Measurements from ENCODE around the gene OTOF. TPM values are rescaled to one million over a fixed set of nuclear protein-coding genes. Genes with fewer than 3 reads are reported as not detected.
A peak's percentile ranks its signal among the peaks of the same experiment; 100 is the strongest.

OTOF gene
- total and polyA plus RNA-seq, 3 experiments from 2014 or later, result 1.7 to 2.6 (median 1.7) TPM

GRCh38 chr2:26454561-26455001 is 23.3 kb downstream of the OTOF start:
- CTCF ChIA-PET, result no interaction called here
- Mint-ChIP-seq H3K4me3 (no peak overlapping the region), H3K27me3 (peaks cover 2 to 24% of the 10 kb centered on the region in 2 donors), H3K27ac (peak overlapping the region in 1 of 8 donors; percentile 16), H3K4me1 (no peaks in the 10 kb centered on the region), H3K9me3 (no peaks in the 10 kb centered on the region), H3K36me3 (no peaks in the 10 kb centered on the region)
- Histone ChIP-seq H3K9me3 (ENCODE audit: low read length) (no peaks in the 10 kb centered on the region), H3K36me3 (ENCODE audit: insufficient read depth, low read length) (no peaks in the 10 kb centered on the region), H3K4me3 (ENCODE audit: low read length) (no peak overlapping the region), H3K4me1 (ENCODE audit: insufficient read depth, low read length) (no peaks in the 10 kb centered on the region), H3K27ac (ENCODE audit: low read depth, low read length) (no peak overlapping the region), H3K27me3 (ENCODE audit: insufficient read depth, low read length, poor library complexity, severe bottlenecking) (no peaks in the 10 kb centered on the region)
- no peak for DNase-seq
- POLR2A ChIA-PET, result no interaction called here

GRCh38 chr2:26453421-26454329 is 24.2 kb downstream of the OTOF start:
- Mint-ChIP-seq H3K36me3 (no peaks in the 10 kb centered on the region), H3K27ac (no peak overlapping the region), H3K4me1 (no peaks in the 10 kb centered on the region), H3K9me3 (no peaks in the 10 kb centered on the region), H3K4me3 (no peak overlapping the region), H3K27me3 (peaks cover 2 to 27% of the 10 kb centered on the region in 2 donors)
- Histone ChIP-seq H3K4me3 (ENCODE audit: low read length) (no peak overlapping the region), H3K4me1 (ENCODE audit: insufficient read depth, low read length) (no peaks in the 10 kb centered on the region), H3K9me3 (ENCODE audit: low read length) (no peaks in the 10 kb centered on the region), H3K27ac (ENCODE audit: low read depth, low read length) (no peak overlapping the region), H3K36me3 (ENCODE audit: insufficient read depth, low read length) (no peaks in the 10 kb centered on the region), H3K27me3 (ENCODE audit: insufficient read depth, low read length, poor library complexity, severe bottlenecking) (no peaks in the 10 kb centered on the region)
- ChIA-PET CTCF (no interaction called here), POLR2A (no interaction called here)
- DNase-seq, result no peak

- Histone ChIP-seq H3K36me3 (ENCODE audit: insufficient read depth, low read length) (no peaks in the 10 kb centered on the region), H3K4me1 (ENCODE audit: insufficient read depth, low read length) (no peaks in the 10 kb centered on the region)
Measured at GRCh38 chr2:26451700-26452099, 26.2 kb downstream of the OTOF start.

GRCh38 chr2:26450031-26450635 is 27.8 kb downstream of the OTOF start:
- Histone ChIP-seq H3K9me3 (ENCODE audit: low read length) (no peaks in the 10 kb centered on the region), H3K27ac (ENCODE audit: low read depth, low read length) (no peak overlapping the region), H3K36me3 (ENCODE audit: insufficient read depth, low read length) (no peaks in the 10 kb centered on the region), H3K4me1 (ENCODE audit: insufficient read depth, low read length) (no peaks in the 10 kb centered on the region), H3K4me3 (ENCODE audit: low read length) (no peak overlapping the region), H3K27me3 (ENCODE audit: insufficient read depth, low read length, poor library complexity, severe bottlenecking) (no peaks in the 10 kb centered on the region)
- Mint-ChIP-seq H3K36me3 (no peaks in the 10 kb centered on the region), H3K27ac (no peak overlapping the region), H3K9me3 (no peaks in the 10 kb centered on the region), H3K27me3 (peaks cover 2 to 31% of the 10 kb centered on the region in 2 donors), H3K4me1 (no peaks in the 10 kb centered on the region), H3K4me3 (no peak overlapping the region)
- DNase-seq, result no peak
- ChIA-PET CTCF (no interaction called here), POLR2A (no interaction called here)

More at GRCh38 chr2:26451700-26452099, 26.2 kb downstream of the OTOF start:
- Histone ChIP-seq H3K27ac (ENCODE audit: low read depth, low read length) (no peak overlapping the region), H3K27me3 (ENCODE audit: insufficient read depth, low read length, poor library complexity, severe bottlenecking) (no peaks in the 10 kb centered on the region), H3K4me3 (ENCODE audit: low read length) (no peak overlapping the region), H3K9me3 (ENCODE audit: low read length) (no peaks in the 10 kb centered on the region)
- H3K27me3 Mint-ChIP-seq, result peaks cover 2 to 27% of the 10 kb centered on the region in 2 donors
- ChIA-PET POLR2A (no interaction called here), CTCF (no interaction called here)
- no peak overlapping the region for H3K4me3 Mint-ChIP-seq
- no peaks in the 10 kb centered on the region for H3K9me3 Mint-ChIP-seq
- no peaks in the 10 kb centered on the region for H3K36me3 Mint-ChIP-seq
- DNase-seq, result no peak
- no peak overlapping the region for H3K27ac Mint-ChIP-seq
- H3K4me1 Mint-ChIP-seq, result no peaks in the 10 kb centered on the region

- Mint-ChIP-seq H3K36me3 (no peaks in the 10 kb centered on the region), H3K27ac (peak overlapping the region in 1 of 8 donors; percentile 54), H3K4me1 (no peaks in the 10 kb centered on the region), H3K9me3 (no peaks in the 10 kb centered on the region), H3K4me3 (no peak overlapping the region), H3K27me3 (peaks cover 2 to 31% of the 10 kb centered on the region in 2 donors)
- POLR2A ChIA-PET, result no interaction called here
- Histone ChIP-seq H3K36me3 (ENCODE audit: insufficient read depth, low read length) (no peaks in the 10 kb centered on the region), H3K27ac (ENCODE audit: low read depth, low read length) (no peak overlapping the region), H3K4me1 (ENCODE audit: insufficient read depth, low read length) (no peaks in the 10 kb centered on the region), H3K4me3 (ENCODE audit: low read length) (no peak overlapping the region), H3K9me3 (ENCODE audit: low read length) (no peaks in the 10 kb centered on the region), H3K27me3 (ENCODE audit: insufficient read depth, low read length, poor library complexity, severe bottlenecking) (no peaks in the 10 kb centered on the region)
- CTCF ChIA-PET, result no interaction called here
- no peak for DNase-seq
Measured at GRCh38 chr2:26449278-26450030, 28.5 kb downstream of the OTOF start.

- H3K27ac Mint-ChIP-seq, result no peak overlapping the region
- H3K36me3 Mint-ChIP-seq, result no peaks in the 10 kb centered on the region
- no peaks in the 10 kb centered on the region for H3K9me3 Mint-ChIP-seq
- no peaks in the 10 kb centered on the region for H3K27me3 ChIP-seq (ENCODE audit: insufficient read depth, low read length, poor library complexity, severe bottlenecking)
- peaks cover 2 to 29% of the 10 kb centered on the region in 2 donors for H3K27me3 Mint-ChIP-seq
- ChIA-PET POLR2A (no interaction called here), CTCF (no interaction called here)
- no peak for DNase-seq
- H3K27ac ChIP-seq (ENCODE audit: low read depth, low read length), result no peak overlapping the region
- H3K9me3 ChIP-seq (ENCODE audit: low read length), result no peaks in the 10 kb centered on the region
- no peak overlapping the region for H3K4me3 Mint-ChIP-seq
- no peaks in the 10 kb centered on the region for H3K4me1 ChIP-seq (ENCODE audit: insufficient read depth, low read length)
- no peaks in the 10 kb centered on the region for H3K36me3 ChIP-seq (ENCODE audit: insufficient read depth, low read length)
- no peaks in the 10 kb centered on the region for H3K4me1 Mint-ChIP-seq
- no peak overlapping the region for H3K4me3 ChIP-seq (ENCODE audit: low read length)
Measured at GRCh38 chr2:26448651-26449050, 29.3 kb downstream of the OTOF start.

GRCh38 chr2:26444236-26444635 is 33.7 kb downstream of the OTOF start:
- no peaks in the 10 kb centered on the region for H3K36me3 Mint-ChIP-seq
- CTCF ChIA-PET, result no interaction called here
- Histone ChIP-seq H3K9me3 (ENCODE audit: low read length) (no peaks in the 10 kb centered on the region), H3K27ac (ENCODE audit: low read depth, low read length) (no peak overlapping the region), H3K4me3 (ENCODE audit: low read length) (no peak overlapping the region), H3K4me1 (ENCODE audit: insufficient read depth, low read length) (no peaks in the 10 kb centered on the region), H3K36me3 (ENCODE audit: insufficient read depth, low read length) (no peaks in the 10 kb centered on the region), H3K27me3 (ENCODE audit: insufficient read depth, low read length, poor library complexity, severe bottlenecking) (no peaks in the 10 kb centered on the region)
- H3K9me3 Mint-ChIP-seq, result no peaks in the 10 kb centered on the region
- POLR2A ChIA-PET, result interaction anchor here (0.7 kb wide), 1 partner anchor 184 kb away, joined by 3 read pairs; no protein-coding TSS in a partner anchor
- DNase-seq, result no peak
- H3K4me1 Mint-ChIP-seq, result no peaks in the 10 kb centered on the region
- H3K27ac Mint-ChIP-seq, result no peak overlapping the region
- no peak overlapping the region for H3K4me3 Mint-ChIP-seq
- peaks cover under 1 to 7% of the 10 kb centered on the region in 2 donors for H3K27me3 Mint-ChIP-seq

GRCh38 chr2:26442707-26443106 is 35.2 kb downstream of the OTOF start:
- ChIA-PET POLR2A (no interaction called here), CTCF (no interaction called here)
- no peak for DNase-seq

More at GRCh38 chr2:26442707-26443106, 35.2 kb downstream of the OTOF start:
- Mint-ChIP-seq H3K9me3 (peaks cover 0 to 2% (median 0%) of the 10 kb centered on the region in 5 donors), H3K36me3 (no peaks in the 10 kb centered on the region), H3K27me3 (peaks cover 5 to 8% of the 10 kb centered on the region in 2 donors), H3K4me1 (no peaks in the 10 kb centered on the region), H3K4me3 (no peak overlapping the region), H3K27ac (no peak overlapping the region)
- no peak overlapping the region for H3K27ac ChIP-seq (ENCODE audit: low read depth, low read length)
- no peaks in the 10 kb centered on the region for H3K27me3 ChIP-seq (ENCODE audit: insufficient read depth, low read length, poor library complexity, severe bottlenecking)
- H3K4me3 ChIP-seq (ENCODE audit: low read length), result no peak overlapping the region
- H3K9me3 ChIP-seq (ENCODE audit: low read length), result no peaks in the 10 kb centered on the region
- no peaks in the 10 kb centered on the region for H3K36me3 ChIP-seq (ENCODE audit: insufficient read depth, low read length)
- H3K4me1 ChIP-seq (ENCODE audit: insufficient read depth, low read length), result no peaks in the 10 kb centered on the region
